Measurements from ENCODE around the gene TIMM23B. TPM values are rescaled to one million over a fixed set of nuclear protein-coding genes. Genes with fewer than 3 reads are reported as not detected.
"Not testable (repeated sequence)": the region's sequence is repeated elsewhere in the genome, so short reads cannot be mapped to it uniquely, and the experiment has no call there.

The TIMM23B gene
- 21.8 and 23.5 TPM in 2 replicates for total RNA-seq

- intact Hi-C loops (cut with micrococcal nuclease) = loop anchor here (1.0 to 10.0 kb wide), 3 partner anchors 290 to 683 kb away; partner anchors contain the start of genes ERCC6 and SGMS1
Measured at GRCh38 chr10:49941447-49942338, at the start of gene TIMM23B, which contains the start of gene PARG. Gene TIMM23B (plus strand): TSS chr10:49942053. CDS start chr10:49942195, 142 bp downstream. Gene PARG (minus strand): TSS chr10:49942027. CDS start chr10:49941725, 302 bp downstream.

- intact Hi-C loops (cut with micrococcal nuclease) = not testable (repeated sequence)
Measured at GRCh38 chr10:49899999-49900398, 41.9 kb upstream of the TIMM23B start.

- intact Hi-C loops (cut with micrococcal nuclease) = not testable (repeated sequence)
Measured at GRCh38 chr10:49900406-49900805, 41.4 kb upstream of the TIMM23B start.

GRCh38 chr10:49903829-49904228, 38.0 kb upstream of the TIMM23B start:
- intact Hi-C loops (cut with micrococcal nuclease) = not testable (repeated sequence)

- intact Hi-C loops (cut with micrococcal nuclease) = not testable (repeated sequence)
Measured at GRCh38 chr10:49908290-49909080, 33.4 kb upstream of the TIMM23B start.

GRCh38 chr10:49910295-49910694, 31.6 kb upstream of the TIMM23B start:
- intact Hi-C loops (cut with micrococcal nuclease) = loop anchor here (10.0 kb wide), 1 partner anchor 315 kb away; no protein-coding TSS in a partner anchor

GRCh38 chr10:49916451-49916850, 25.4 kb upstream of the TIMM23B start:
- intact Hi-C loops (cut with micrococcal nuclease) = loop anchor here (10.0 kb wide), 1 partner anchor 322 kb away; no protein-coding TSS in a partner anchor

GRCh38 chr10:49917927-49918326, 23.9 kb upstream of the TIMM23B start:
- intact Hi-C loops (cut with micrococcal nuclease) = loop anchor here (10.0 kb wide), 1 partner anchor 323 kb away; no protein-coding TSS in a partner anchor

GRCh38 chr10:49922041-49922440, 19.8 kb upstream of the TIMM23B start:
- intact Hi-C loops (cut with micrococcal nuclease) = not testable (repeated sequence)

- intact Hi-C loops (cut with micrococcal nuclease) = not testable (repeated sequence)
Measured at GRCh38 chr10:49923572-49923971, 18.3 kb upstream of the TIMM23B start.

- intact Hi-C loops (cut with micrococcal nuclease) = not testable (repeated sequence)
Measured at GRCh38 chr10:49931276-49931675, 10.6 kb upstream of the TIMM23B start.

GRCh38 chr10:49931959-49932728, 9.7 kb upstream of the TIMM23B start:
- intact Hi-C loops (cut with micrococcal nuclease) = not testable (repeated sequence)

- intact Hi-C loops (cut with micrococcal nuclease) = loop anchor here (10.0 kb wide), 1 partner anchor 682 kb away; the partner anchor contains the start of gene SGMS1
Measured at GRCh38 chr10:49942339-49942705, 469 bp downstream of the TIMM23B start.

- intact Hi-C loops (cut with micrococcal nuclease) = loop anchor here (10.0 kb wide), 1 partner anchor 681 kb away; the partner anchor contains the start of gene SGMS1
Measured at GRCh38 chr10:49943607-49944006, 1.8 kb downstream of the TIMM23B start.

GRCh38 chr10:49948142-49948541, 6.3 kb downstream of the TIMM23B start:
- intact Hi-C loops (cut with micrococcal nuclease) = loop anchor here (10.0 kb wide), 1 partner anchor 677 kb away; the partner anchor contains the start of gene SGMS1

GRCh38 chr10:49948737-49949136, 6.9 kb downstream of the TIMM23B start:
- intact Hi-C loops (cut with micrococcal nuclease) = loop anchor here (10.0 kb wide), 1 partner anchor 676 kb away; the partner anchor contains the start of gene SGMS1

- intact Hi-C loops (cut with micrococcal nuclease) = not testable (repeated sequence)
Measured at GRCh38 chr10:49952006-49952405, 10.2 kb downstream of the TIMM23B start.

GRCh38 chr10:49953122-49953521, 11.3 kb downstream of the TIMM23B start:
- intact Hi-C loops (cut with micrococcal nuclease) = not testable (repeated sequence)

- intact Hi-C loops (cut with micrococcal nuclease) = not testable (repeated sequence)
Measured at GRCh38 chr10:49970331-49970857, 28.5 kb downstream of the TIMM23B start.

GRCh38 chr10:49971466-49971865, 29.6 kb downstream of the TIMM23B start:
- intact Hi-C loops (cut with micrococcal nuclease) = not testable (repeated sequence)

All from T-helper 1 cell treated with Interleukin-12 subunit alpha and Interleukin-12 subunit beta and Interleukin-4 antibody, amounts not matched to agents 30 ng/mL and 1 ng/mL, for 36 hours (primary cell).